CD4-positive, alpha-beta T cell treated with Interferon gamma for 1 hour (primary cell): ENCODE data around the gene GRIP1.

Experiments
- DNase-seq: peaks from one replicate; pipeline ENCODE4 v3.0.0-alpha.2; 2020

GRIP1 gene

GRCh38 chr12:66428870-66429269 lies 250.0 kb downstream of the GRIP1 start:
- no peak for DNase-seq

- no peak for DNase-seq
Measured at GRCh38 chr12:66428261-66428660, 250.6 kb downstream of the GRIP1 start.

GRCh38 chr12:66426696-66427095 lies 252.2 kb downstream of the GRIP1 start:
- no peak for DNase-seq

- no peak for DNase-seq
Measured at GRCh38 chr12:66423266-66423665, 255.6 kb downstream of the GRIP1 start.

- no peak for DNase-seq
Measured at GRCh38 chr12:66418908-66419307, 260.0 kb downstream of the GRIP1 start.

GRCh38 chr12:66417217-66417616 lies 261.7 kb downstream of the GRIP1 start:
- DNase-seq: no peak

GRCh38 chr12:66409195-66409871 lies 269.5 kb downstream of the GRIP1 start:
- DNase-seq: peak; percentile 4

GRCh38 chr12:66405395-66405794 lies 273.5 kb downstream of the GRIP1 start:
- DNase-seq: no peak

GRCh38 chr12:66403746-66404145 lies 275.1 kb downstream of the GRIP1 start:
- DNase-seq: no peak

- DNase-seq: no peak
Measured at GRCh38 chr12:66399911-66400306, 279.0 kb downstream of the GRIP1 start.

- no peak for DNase-seq
Measured at GRCh38 chr12:66398931-66399910, 279.7 kb downstream of the GRIP1 start.

GRCh38 chr12:66397574-66398290 lies 281.1 kb downstream of the GRIP1 start:
- DNase-seq: no peak

- no peak for DNase-seq
Measured at GRCh38 chr12:66393890-66394289, 285.0 kb downstream of the GRIP1 start.

GRCh38 chr12:66392266-66392915 lies 286.5 kb downstream of the GRIP1 start:
- DNase-seq: no peak

GRCh38 chr12:66388517-66388916 lies 290.4 kb downstream of the GRIP1 start:
- no peak for DNase-seq

- no peak for DNase-seq
Measured at GRCh38 chr12:66387117-66387516, 291.8 kb downstream of the GRIP1 start.

GRCh38 chr12:66380769-66381535 lies 297.9 kb downstream of the GRIP1 start:
- DNase-seq: no peak

- DNase-seq: no peak
Measured at GRCh38 chr12:66379616-66380015, 299.3 kb downstream of the GRIP1 start.

- DNase-seq: no peak
Measured at GRCh38 chr12:66375560-66375959, 303.3 kb downstream of the GRIP1 start.

GRCh38 chr12:66371982-66372381 lies 306.9 kb downstream of the GRIP1 start:
- DNase-seq: no peak

- no peak for DNase-seq
Measured at GRCh38 chr12:66367015-66367667, 311.7 kb downstream of the GRIP1 start.
